Muscle layer of duodenum (tissue), 2 donors: ENCODE measurements around the gene UBE2L3.
"Not testable (repeated sequence)": the region's sequence is repeated elsewhere in the genome, so short reads cannot be mapped to it uniquely, and the experiment has no call there.

Source experiments
- H3K27ac ChIP-seq: one replicate; pipeline ENCODE4 v1.7.0; 2013; ENCODE audit warnings: mild to moderate bottlenecking, low read length
- H3K27me3 ChIP-seq: one replicate; pipeline ENCODE4 v1.7.0; 2013; ENCODE audit warnings: low read depth, mild to moderate bottlenecking, control low read depth, low read length
- H3K36me3 ChIP-seq, 2 donors: one replicate each; pipeline ENCODE4 v1.7.0; 2013; ENCODE audit warnings: low read length in 2 of 2, control low read depth in 1 of 2, mild to moderate bottlenecking in 1 of 2; ENCODE audit not compliant: insufficient read depth in 2 of 2, control insufficient read depth in 1 of 2
- H3K4me1 ChIP-seq, 2 donors: one replicate each; pipeline ENCODE4 v1.7.0; 2013; ENCODE audit warnings: low read length in 2 of 2, mild to moderate bottlenecking in 2 of 2, control low read depth in 1 of 2, moderate library complexity in 1 of 2; ENCODE audit not compliant: insufficient read depth in 2 of 2, control insufficient read depth in 1 of 2
- H3K4me3 ChIP-seq, 2 donors: one replicate each; pipeline ENCODE4 v1.7.0; 2013; ENCODE audit warnings: low read length in 2 of 2, low read depth in 1 of 2, mild to moderate bottlenecking in 1 of 2
- H3K9me3 ChIP-seq, 2 donors: one replicate each; pipeline ENCODE4 v1.7.0; 2013; ENCODE audit warnings: low read length in 2 of 2, control low read depth in 1 of 2, mild to moderate bottlenecking in 1 of 2; ENCODE audit not compliant: control insufficient read depth in 1 of 2
- donor health status: healthy.

Gene UBE2L3

GRCh38 chr22:21643533-21644357 lies 76.2 kb downstream of the UBE2L3 start:
- no peaks in the 10 kb centered on the region for H3K36me3 ChIP-seq
- peak overlapping the region in 1 of 2 donors; percentile 61 for H3K4me3 ChIP-seq
- peaks cover 0 to 24% of the 10 kb centered on the region in 2 donors for H3K4me1 ChIP-seq
- H3K9me3 ChIP-seq = no peaks in the 10 kb centered on the region
- H3K27ac ChIP-seq = no peak overlapping the region
- no peaks in the 10 kb centered on the region for H3K27me3 ChIP-seq

GRCh38 chr22:21645513-21645912 lies 78.0 kb downstream of the UBE2L3 start:
- not testable (repeated sequence) for H3K9me3 ChIP-seq, H3K27ac ChIP-seq, H3K27me3 ChIP-seq, H3K4me3 ChIP-seq, H3K36me3 ChIP-seq
- H3K4me1 ChIP-seq = peaks cover 0 to 24% of the 10 kb centered on the region in 2 donors

- H3K27ac ChIP-seq = no peak overlapping the region
- H3K27me3 ChIP-seq = no peaks in the 10 kb centered on the region
- H3K4me3 ChIP-seq = no peak overlapping the region
- H3K9me3 ChIP-seq = no peaks in the 10 kb centered on the region
- H3K36me3 ChIP-seq = no peaks in the 10 kb centered on the region
- H3K4me1 ChIP-seq = peaks cover 6 to 25% of the 10 kb centered on the region in 2 donors
Observed at GRCh38 chr22:21646608-21647590, 79.4 kb downstream of the UBE2L3 start.

GRCh38 chr22:21650280-21650679 lies 82.8 kb downstream of the UBE2L3 start:
- Histone ChIP-seq H3K27me3 (no peaks in the 10 kb centered on the region), H3K36me3 (no peaks in the 10 kb centered on the region), H3K4me3 (no peak overlapping the region), H3K9me3 (no peaks in the 10 kb centered on the region), H3K27ac (no peak overlapping the region), H3K4me1 (peaks cover 6 to 22% of the 10 kb centered on the region in 2 donors)

DNA sequence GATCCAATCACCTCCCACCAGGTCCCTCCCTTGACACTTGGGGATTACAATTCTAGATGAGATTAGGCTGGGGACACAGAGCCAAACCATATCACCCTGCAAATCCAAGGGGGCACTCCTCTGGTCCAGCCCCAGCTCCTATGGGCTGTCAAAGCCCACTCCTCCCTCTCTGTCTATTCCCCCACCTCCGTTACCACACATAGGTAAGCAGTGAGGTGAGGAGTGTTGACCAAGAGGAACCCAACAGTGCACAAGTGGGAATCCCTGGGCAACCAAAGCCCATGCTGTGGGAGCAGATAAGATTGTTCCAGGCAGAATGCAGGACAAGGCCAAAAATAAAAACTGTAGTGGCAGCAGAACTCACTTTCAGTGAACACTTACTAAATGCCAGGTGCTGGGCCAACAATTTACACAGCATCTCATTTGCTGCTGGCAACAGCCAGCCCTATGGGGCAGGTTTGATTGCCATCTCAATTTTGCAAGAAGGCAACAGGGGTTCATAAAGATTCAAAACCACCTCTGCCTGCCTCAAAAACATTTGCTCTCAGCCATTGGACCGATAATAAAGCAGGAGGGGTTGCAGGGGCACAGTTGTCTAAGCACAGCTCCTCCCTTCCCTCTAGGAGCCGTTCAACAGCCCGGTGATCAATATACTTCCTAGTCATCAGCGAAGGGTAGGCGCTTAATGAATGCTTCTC lies 83.5 kb downstream of the UBE2L3 start:
- Histone ChIP-seq H3K4me3 (peak overlapping the region; percentile 71 to 79), H3K27me3 (no peaks in the 10 kb centered on the region), H3K27ac (no peak overlapping the region), H3K36me3 (no peaks in the 10 kb centered on the region), H3K4me1 (peaks cover 6 to 22% of the 10 kb centered on the region in 2 donors), H3K9me3 (no peaks in the 10 kb centered on the region)

DNA sequence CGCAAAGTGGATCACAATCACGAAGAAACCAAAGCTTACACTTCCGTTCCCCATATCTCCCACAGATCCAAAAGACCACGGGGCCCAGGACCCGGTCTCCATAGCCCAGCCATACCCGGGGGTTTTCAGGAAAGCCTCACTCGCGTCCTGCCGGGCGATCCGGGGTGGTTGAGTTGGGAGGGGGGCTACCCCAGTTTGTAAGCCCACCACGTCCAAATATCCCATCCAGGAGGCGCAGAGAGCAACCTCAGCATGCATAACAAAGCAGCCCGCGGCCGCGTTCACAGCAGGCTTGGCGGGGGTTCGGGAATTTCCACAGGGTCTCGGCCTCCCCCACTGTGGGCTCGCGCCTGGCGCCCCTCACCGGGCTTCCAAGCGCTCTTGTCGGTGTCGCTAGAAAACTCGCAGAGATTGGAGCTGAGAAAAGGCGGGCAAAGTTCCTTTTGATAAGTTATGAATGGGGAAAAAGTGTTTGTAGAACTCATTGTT lies 84.1 kb downstream of the UBE2L3 start:
- H3K27ac ChIP-seq = no peak overlapping the region
- H3K4me1 ChIP-seq = peaks cover 6 to 20% of the 10 kb centered on the region in 2 donors
- H3K9me3 ChIP-seq = no peaks in the 10 kb centered on the region
- H3K4me3 ChIP-seq = peak overlapping the region; percentile 71 to 79
- no peaks in the 10 kb centered on the region for H3K27me3 ChIP-seq
- H3K36me3 ChIP-seq = no peaks in the 10 kb centered on the region

GRCh38 chr22:21652010-21652546 lies 84.6 kb downstream of the UBE2L3 start:
- Histone ChIP-seq H3K27ac (no peak overlapping the region), H3K36me3 (no peaks in the 10 kb centered on the region), H3K27me3 (no peaks in the 10 kb centered on the region), H3K4me1 (peaks cover 6 to 15% of the 10 kb centered on the region in 2 donors), H3K4me3 (peak overlapping the region; percentile 71 to 79), H3K9me3 (no peaks in the 10 kb centered on the region)

DNA sequence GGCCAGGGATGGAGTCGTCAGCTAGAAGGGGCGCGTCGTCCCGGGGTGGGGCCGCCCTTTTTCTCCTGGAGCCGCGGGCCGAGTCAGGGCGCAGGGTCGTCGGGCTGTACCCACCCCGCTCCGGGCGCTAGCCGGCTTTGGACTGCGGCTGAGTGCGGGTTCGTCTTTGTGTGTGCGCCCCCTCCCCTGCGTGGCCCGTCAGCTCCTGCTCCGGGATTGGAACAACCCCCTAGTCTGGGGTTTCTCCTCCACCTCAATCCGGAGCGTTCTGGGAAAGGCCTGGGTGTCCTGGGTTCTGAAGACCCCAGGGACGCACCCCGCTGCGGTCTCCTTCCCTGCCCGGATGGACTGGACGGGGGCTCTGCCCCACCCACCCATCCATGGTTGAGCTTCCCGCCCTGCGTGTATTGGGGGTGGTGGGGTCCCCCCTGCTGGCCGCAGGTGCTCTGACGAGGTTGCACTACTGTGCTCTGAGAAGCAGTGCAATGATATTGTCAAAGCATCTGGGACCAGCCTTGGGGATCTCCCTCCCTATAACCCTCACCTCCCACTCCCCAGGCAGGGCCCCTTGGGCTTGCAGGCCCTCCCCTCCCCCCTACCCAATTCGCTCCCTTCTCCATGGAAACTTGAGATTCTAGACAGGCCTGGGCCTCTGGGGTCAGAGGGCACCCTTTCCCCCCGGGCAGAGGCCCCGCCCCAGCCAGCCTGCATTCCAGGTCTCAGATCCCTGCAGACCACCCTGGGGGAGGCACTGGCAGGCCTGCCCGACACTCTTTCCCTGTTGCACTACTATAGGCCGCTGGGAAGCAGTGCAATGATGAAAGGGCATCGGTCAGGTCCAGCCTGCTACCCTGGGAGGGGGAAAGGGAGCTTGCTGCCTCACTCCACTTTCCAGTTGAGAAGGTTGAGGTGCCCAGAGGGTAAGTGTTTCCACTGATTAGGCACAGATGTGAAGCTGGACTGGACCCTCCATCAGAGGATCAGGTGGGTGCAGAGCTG lies 85.3 kb downstream of the UBE2L3 start:
- no peaks in the 10 kb centered on the region for H3K36me3 ChIP-seq
- H3K9me3 ChIP-seq = no peaks in the 10 kb centered on the region
- H3K27ac ChIP-seq = no peak overlapping the region
- peak overlapping the region; percentile 71 to 79 for H3K4me3 ChIP-seq
- H3K27me3 ChIP-seq = no peaks in the 10 kb centered on the region
- peaks cover 6 to 19% of the 10 kb centered on the region in 2 donors for H3K4me1 ChIP-seq

DNA sequence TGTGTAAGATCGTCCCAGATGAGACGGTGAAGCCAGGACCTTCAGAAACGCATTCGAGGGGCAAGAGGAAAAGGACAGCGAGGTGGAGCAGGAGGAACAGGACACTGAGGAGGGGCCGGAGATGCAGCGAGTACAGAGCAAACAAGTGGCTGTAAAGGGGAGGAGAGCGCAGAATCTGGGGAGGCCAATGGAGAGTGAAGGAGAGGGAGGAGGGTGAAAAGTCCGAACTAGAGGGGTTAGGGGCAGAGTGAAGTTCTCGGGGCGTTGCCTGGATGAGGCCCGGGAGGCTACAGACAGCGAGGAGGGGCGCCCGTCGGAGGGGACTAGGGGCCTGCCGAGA lies 89.5 kb downstream of the UBE2L3 start:
- Histone ChIP-seq H3K4me3 (peak overlapping the region in 1 of 2 donors; percentile 73), H3K27me3 (peaks cover 5% of the 10 kb centered on the region), H3K9me3 (no peaks in the 10 kb centered on the region), H3K36me3 (no peaks in the 10 kb centered on the region), H3K4me1 (peaks cover 0 to 11% of the 10 kb centered on the region in 2 donors), H3K27ac (no peak overlapping the region)
